Fibroblast of mammary gland (primary cell): ENCODE data around the gene MRPL43.

ENCODE experiments used
- DNase-seq: peaks from one replicate; pipeline ENCODE4 v3.0.0-alpha.2; 2010; ENCODE audit warnings: low read depth
- H3K4me3 ChIP-seq: 2 replicates; pipeline ENCODE4 v1.5.1; 2011; ENCODE audit warnings: low read depth, mild to moderate bottlenecking, low read length, moderate library complexity; ENCODE audit not compliant: control insufficient read depth
- CTCF ChIP-seq: conservative IDR thresholded peaks from 2 replicates; pipeline ENCODE4 v1.5.1; 2011; ENCODE audit warnings: low read depth, low read length, inconsistent platforms; ENCODE audit not compliant: control insufficient read depth, insufficient read depth

The MRPL43 gene

GRCh38 chr10:100943508-100943907, 43.8 kb downstream of the MRPL43 start:
- H3K4me3 ChIP-seq: no peak overlapping the region
- TF ChIP-seq CTCF: no peak
- DNase-seq: no peak

GRCh38 chr10:100942229-100942628, 45.1 kb downstream of the MRPL43 start:
- DNase-seq: no peak
- H3K4me3 ChIP-seq: no peak overlapping the region
- TF ChIP-seq CTCF: no peak

- DNase-seq: no peak
- no peak for TF ChIP-seq CTCF
Observed at GRCh38 chr10:100939763-100940344, 47.4 kb downstream of the MRPL43 start.

More at GRCh38 chr10:100939763-100940344, 47.4 kb downstream of the MRPL43 start:
- no peak overlapping the region for H3K4me3 ChIP-seq
